ENCODE results near the gene GIMAP4.

The GIMAP4 gene

GRCh38 chr7:150565239-150565638, 2.0 kb upstream of the GIMAP4 start:
- POLR2A ChIA-PET, result no interaction called here
- CTCF ChIA-PET, result no interaction called here
- no peak for DNase-seq (ENCODE audit: extremely low spot score)
- no peak for TF ChIP-seq CTCF (IDR thresholded peaks at IDR 0.05; ENCODE audit: control extremely low read depth, extremely low read depth, low read depth, missing control alignments)

GRCh38 chr7:150566123-150566522, 1.1 kb upstream of the GIMAP4 start:
- TF ChIP-seq CTCF (IDR thresholded peaks at IDR 0.05; ENCODE audit: control extremely low read depth, extremely low read depth, low read depth, missing control alignments), result no peak
- ChIA-PET CTCF (interaction anchor here (1.4 kb wide), 1 partner anchor 13 kb away, joined by 4 read pairs; no protein-coding TSS in a partner anchor), POLR2A (no interaction called here)
- no peak for DNase-seq (ENCODE audit: extremely low spot score)

- DNase-seq (ENCODE audit: extremely low spot score), result no peak
- POLR2A ChIA-PET, result no interaction called here
- CTCF ChIA-PET, result interaction anchor here (1.4 kb wide), 1 partner anchor 14 kb away, joined by 4 read pairs; no protein-coding TSS in a partner anchor
- no peak for TF ChIP-seq CTCF (IDR thresholded peaks at IDR 0.05; ENCODE audit: control extremely low read depth, extremely low read depth, low read depth, missing control alignments)
Measured at GRCh38 chr7:150566572-150566971, 618 bp upstream of the GIMAP4 start.

- POLR2A ChIA-PET, result no interaction called here
- TF ChIP-seq CTCF (IDR thresholded peaks at IDR 0.05; ENCODE audit: control extremely low read depth, extremely low read depth, low read depth, missing control alignments), result no peak
- no peak for DNase-seq (ENCODE audit: extremely low spot score)
- CTCF ChIA-PET, result interaction anchor here (0.7 to 1.0 kb wide), 2 partner anchors 28 to 70 kb away, joined by 3 read pairs; no protein-coding TSS in a partner anchor
Measured at GRCh38 chr7:150567871-150568301, 696 bp downstream of the GIMAP4 start.

GRCh38 chr7:150568714-150569113, 1.5 kb downstream of the GIMAP4 start:
- DNase-seq (ENCODE audit: extremely low spot score), result no peak
- ChIA-PET CTCF (interaction anchor here (1.0 to 1.6 kb wide), 2 partner anchors 16 to 71 kb away, joined by 3 to 5 read pairs; no protein-coding TSS in a partner anchor), POLR2A (no interaction called here)
- no peak for TF ChIP-seq CTCF (IDR thresholded peaks at IDR 0.05; ENCODE audit: control extremely low read depth, extremely low read depth, low read depth, missing control alignments)

GRCh38 chr7:150569245-150569955, 2.2 kb downstream of the GIMAP4 start:
- DNase-seq (ENCODE audit: extremely low spot score), result no peak
- ChIA-PET CTCF (interaction anchor here (1.0 to 1.6 kb wide), 2 partner anchors 15 to 26 kb away, joined by 3 to 5 read pairs; no protein-coding TSS in a partner anchor), POLR2A (no interaction called here)
- no peak for TF ChIP-seq CTCF (IDR thresholded peaks at IDR 0.05; ENCODE audit: control extremely low read depth, extremely low read depth, low read depth, missing control alignments)

Data from GM10248 (cell line).